ENCODE results near the gene MIOX. TPM values are rescaled to one million over a fixed set of nuclear protein-coding genes. Genes with fewer than 3 reads are reported as not detected.
"Not testable (repeated sequence)": the region's sequence is repeated elsewhere in the genome, so short reads cannot be mapped to it uniquely, and the experiment has no call there.

The MIOX gene
- total RNA-seq, 2 donors from 2014 or later = not detected

- Histone ChIP-seq H3K4me1 (ENCODE audit: control insufficient read depth in 1 of 2, low read depth in 2 of 2) (no peaks in the 10 kb centered on the region), H3K27ac (no peak overlapping the region), H3K27me3 (replicated peaks; ENCODE audit: insufficient read depth) (no peaks in the 10 kb centered on the region), H3K36me3 (peaks cover 52% of the 10 kb centered on the region), H3K4me3 (no peak overlapping the region), H3K9me3 (no peaks in the 10 kb centered on the region)
- ATAC-seq (ENCODE audit: insufficient number of reproducible peaks, low FRiP score, low read depth) (no peak), DNase-seq (ENCODE audit: low spot score) (no peak)
- TF ChIP-seq, protein P1, sequence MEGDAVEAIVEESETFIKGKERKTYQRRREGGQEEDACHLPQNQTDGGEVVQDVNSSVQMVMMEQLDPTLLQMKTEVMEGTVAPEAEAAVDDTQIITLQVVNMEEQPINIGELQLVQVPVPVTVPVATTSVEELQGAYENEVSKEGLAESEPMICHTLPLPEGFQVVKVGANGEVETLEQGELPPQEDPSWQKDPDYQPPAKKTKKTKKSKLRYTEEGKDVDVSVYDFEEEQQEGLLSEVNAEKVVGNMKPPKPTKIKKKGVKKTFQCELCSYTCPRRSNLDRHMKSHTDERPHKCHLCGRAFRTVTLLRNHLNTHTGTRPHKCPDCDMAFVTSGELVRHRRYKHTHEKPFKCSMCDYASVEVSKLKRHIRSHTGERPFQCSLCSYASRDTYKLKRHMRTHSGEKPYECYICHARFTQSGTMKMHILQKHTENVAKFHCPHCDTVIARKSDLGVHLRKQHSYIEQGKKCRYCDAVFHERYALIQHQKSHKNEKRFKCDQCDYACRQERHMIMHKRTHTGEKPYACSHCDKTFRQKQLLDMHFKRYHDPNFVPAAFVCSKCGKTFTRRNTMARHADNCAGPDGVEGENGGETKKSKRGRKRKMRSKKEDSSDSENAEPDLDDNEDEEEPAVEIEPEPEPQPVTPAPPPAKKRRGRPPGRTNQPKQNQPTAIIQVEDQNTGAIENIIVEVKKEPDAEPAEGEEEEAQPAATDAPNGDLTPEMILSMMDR (IDR thresholded peaks at IDR 0.05) = no peak
These were observed 31.0 kb downstream of the MIOX start for GRCh38 chr22:50517495-50518260.

GRCh38 chr22:50518606-50519005, 31.9 kb downstream of the MIOX start:
- ATAC-seq (ENCODE audit: insufficient number of reproducible peaks, low FRiP score, low read depth) = no peak
- H3K36me3 ChIP-seq = peaks cover 58% of the 10 kb centered on the region
- TF ChIP-seq, protein P1 (IDR thresholded peaks at IDR 0.05) = no peak

GRCh38 chr22:50519151-50519550, 32.5 kb downstream of the MIOX start:
- Histone ChIP-seq H3K4me1 (ENCODE audit: control insufficient read depth in 1 of 2, low read depth in 2 of 2) (peaks cover under 1 to 2% of the 10 kb centered on the region in 2 donors), H3K9me3 (no peaks in the 10 kb centered on the region), H3K27ac (no peak overlapping the region), H3K4me3 (no peak overlapping the region), H3K36me3 (peaks cover 61% of the 10 kb centered on the region), H3K27me3 (replicated peaks; ENCODE audit: insufficient read depth) (no peaks in the 10 kb centered on the region)
- TF ChIP-seq, protein P1 (IDR thresholded peaks at IDR 0.05) = no peak
- DNase-seq (ENCODE audit: low spot score) (no peak), ATAC-seq (ENCODE audit: insufficient number of reproducible peaks, low FRiP score, low read depth) (no peak)

More at GRCh38 chr22:50518606-50519005, 31.9 kb downstream of the MIOX start:
- DNase-seq (ENCODE audit: low spot score) = no peak
- H3K4me3 ChIP-seq = no peak overlapping the region
- H3K27me3 ChIP-seq (replicated peaks; ENCODE audit: insufficient read depth) = no peaks in the 10 kb centered on the region
- no peaks in the 10 kb centered on the region for H3K9me3 ChIP-seq
- no peaks in the 10 kb centered on the region for H3K4me1 ChIP-seq (ENCODE audit: control insufficient read depth in 1 of 2, low read depth in 2 of 2)
- H3K27ac ChIP-seq = no peak overlapping the region

DNA sequence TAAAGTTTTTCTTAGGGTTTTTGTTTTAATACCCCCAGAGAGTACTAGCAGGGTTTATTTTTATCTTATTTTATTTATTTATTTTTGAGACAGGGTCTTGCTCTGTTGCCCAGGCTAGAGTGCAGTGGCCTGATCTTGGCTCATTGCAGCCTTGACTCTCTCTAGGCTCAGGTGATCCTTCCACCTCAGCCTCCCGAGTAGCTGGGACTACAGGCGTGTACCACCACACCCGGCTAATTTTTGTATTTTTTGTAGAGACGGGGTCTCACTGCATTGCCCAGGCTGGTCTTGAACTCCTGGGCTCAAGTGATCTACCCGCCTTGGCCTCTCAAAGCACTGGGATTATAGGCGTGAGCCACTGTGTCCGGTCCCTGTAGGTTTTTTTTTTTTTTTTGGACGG, 33.5 kb downstream of the MIOX start:
- not testable (repeated sequence) for H3K27ac ChIP-seq; DNase-seq (ENCODE audit: low spot score); H3K27me3 ChIP-seq (replicated peaks; ENCODE audit: insufficient read depth); H3K9me3 ChIP-seq; H3K4me3 ChIP-seq; ATAC-seq (ENCODE audit: insufficient number of reproducible peaks, low FRiP score, low read depth)
- H3K4me1 ChIP-seq (ENCODE audit: control insufficient read depth in 1 of 2, low read depth in 2 of 2) = peaks cover 10 to 11% of the 10 kb centered on the region in 2 donors
- H3K36me3 ChIP-seq = peaks cover 61% of the 10 kb centered on the region

- no peak overlapping the region for H3K4me3 ChIP-seq
- DNase-seq (ENCODE audit: low spot score) (no peak), ATAC-seq (ENCODE audit: insufficient number of reproducible peaks, low FRiP score, low read depth) (no peak)
- TF ChIP-seq, protein P1 (IDR thresholded peaks at IDR 0.05) = no peak
- H3K27me3 ChIP-seq (replicated peaks; ENCODE audit: insufficient read depth) = no peaks in the 10 kb centered on the region
- no peaks in the 10 kb centered on the region for H3K9me3 ChIP-seq
- H3K4me1 ChIP-seq (ENCODE audit: control insufficient read depth in 1 of 2, low read depth in 2 of 2) = peaks cover 10 to 11% of the 10 kb centered on the region in 2 donors
- H3K36me3 ChIP-seq = peaks cover 61% of the 10 kb centered on the region
- no peak overlapping the region for H3K27ac ChIP-seq
These were observed 34.3 kb downstream of the MIOX start for GRCh38 chr22:50520826-50521453.

All from thoracic aorta (tissue), 2 donors.